SK-N-SH treated with all-trans-retinoic acid at 6 μM for 48 hours (cell line): ENCODE results near the gene HES4.

Source experiments
- BACH2 ChIP-seq: fragments of 250-450 bp; sonication (Bioruptor Pico); IDR thresholded peaks from 2 replicates; pipeline ENCODE4 v1.9.0; 2021; ENCODE audit warnings: mild to moderate bottlenecking, borderline replicate concordance
- TF ChIP-seq, protein P1 (sequence below): fragments of 250-450 bp; sonication (Bioruptor Pico); IDR thresholded peaks from 2 replicates; pipeline ENCODE4 v1.5.1; 2020; ENCODE audit warnings: low read depth, mild to moderate bottlenecking, moderate library complexity

DNA sequence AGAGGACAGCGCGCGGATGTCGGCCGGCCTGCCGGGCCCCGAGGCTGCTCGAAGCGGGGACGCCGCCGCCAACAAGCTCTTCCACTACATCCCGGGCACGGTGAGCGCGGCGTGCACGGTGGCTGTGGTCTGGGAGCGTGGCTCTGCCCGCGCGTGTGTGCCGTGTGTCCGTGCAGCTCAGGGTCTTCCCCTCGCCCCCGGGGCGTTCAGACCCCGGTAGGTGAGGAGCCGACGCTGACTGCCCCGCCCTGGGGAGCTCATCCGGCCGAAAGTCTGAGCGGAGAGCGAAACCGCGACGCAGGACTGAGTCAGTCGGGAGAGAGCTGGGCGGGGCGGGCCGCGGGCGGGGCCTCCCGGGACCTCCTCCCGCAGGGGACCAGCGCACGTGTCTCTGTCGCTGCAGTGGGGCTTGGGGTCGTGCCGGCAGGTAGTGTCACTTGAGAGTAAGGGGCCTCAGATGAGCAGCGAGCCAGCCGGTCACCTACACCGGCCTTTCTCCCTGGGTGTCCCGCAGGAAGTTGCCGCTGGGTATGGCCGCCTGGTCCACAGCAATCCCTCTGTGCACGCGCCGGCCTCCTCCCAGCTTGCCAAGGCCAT lies 33.1 kb downstream of the HES4 start:
- TF ChIP-seq, protein P1, sequence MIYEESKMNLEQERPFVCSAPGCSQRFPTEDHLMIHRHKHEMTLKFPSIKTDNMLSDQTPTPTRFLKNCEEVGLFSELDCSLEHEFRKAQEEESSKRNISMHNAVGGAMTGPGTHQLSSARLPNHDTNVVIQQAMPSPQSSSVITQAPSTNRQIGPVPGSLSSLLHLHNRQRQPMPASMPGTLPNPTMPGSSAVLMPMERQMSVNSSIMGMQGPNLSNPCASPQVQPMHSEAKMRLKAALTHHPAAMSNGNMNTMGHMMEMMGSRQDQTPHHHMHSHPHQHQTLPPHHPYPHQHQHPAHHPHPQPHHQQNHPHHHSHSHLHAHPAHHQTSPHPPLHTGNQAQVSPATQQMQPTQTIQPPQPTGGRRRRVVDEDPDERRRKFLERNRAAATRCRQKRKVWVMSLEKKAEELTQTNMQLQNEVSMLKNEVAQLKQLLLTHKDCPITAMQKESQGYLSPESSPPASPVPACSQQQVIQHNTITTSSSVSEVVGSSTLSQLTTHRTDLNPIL (CRISPR knock-in tag): no peak
- TF ChIP-seq BACH2 (CRISPR knock-in tag): no peak
